Panc1 (cell line): ENCODE measurements around the gene NTSR2. TPM values are rescaled to one million over a fixed set of nuclear protein-coding genes. Genes with fewer than 3 reads are reported as not detected.

ENCODE experiments used
- ATAC-seq: fragments of 200-7000 bp; cut with Tn5 transposase; 2 replicates; pipeline ENCODE4 v1.9.1; 2020; ENCODE audit warnings: mild to moderate bottlenecking, moderate library complexity
- BruUV-seq: library from RNA; stranded (reverse); fragments of 400-500 nt; replicated peaks from 2 replicates; lab custom pipeline; 2021; lab: Mats Ljungman, UMichigan
- CTCF ChIA-PET: fragments of 300-600 bp; sonication (Branson Sonifier 250); formaldehyde crosslinking; loops from one replicate; lab custom pipeline; 2022; ENCODE audit warnings: antibody characterized with exemption; lab: Charles Lee
- POLR2A ChIA-PET: fragments of 300-600 bp; sonication (Branson Sonifier 250); formaldehyde crosslinking; loops from one replicate; lab custom pipeline; 2022; ENCODE audit warnings: antibody characterized with exemption; lab: Charles Lee
- DNase-seq: peaks from one replicate; pipeline ENCODE4 v3.0.0-alpha.2; 2010; ENCODE audit warnings: low read depth, low spot score
- H3K27ac ChIP-seq: 2 replicates; pipeline ENCODE4 v1.5.1; 2011; ENCODE audit warnings: mild to moderate bottlenecking, low read length, inconsistent platforms
- H3K27me3 ChIP-seq: fragments of 200-500 bp; sonication (Bioruptor generic); 2 replicates; pipeline ENCODE4 v1.6.0; 2014; ENCODE audit warnings: low read length, inconsistent platforms; ENCODE audit not compliant: control insufficient read depth, insufficient read depth
- H3K36me3 ChIP-seq: fragments of 200-500 bp; sonication (Bioruptor generic); 2 replicates; pipeline ENCODE4 v1.5.1; 2014; ENCODE audit warnings: inconsistent platforms, mild to moderate bottlenecking, low read length, moderate library complexity; ENCODE audit not compliant: control insufficient read depth, insufficient read depth
- H3K4me1 ChIP-seq: 2 replicates; pipeline ENCODE4 v1.5.1; 2011; ENCODE audit warnings: inconsistent platforms, mild to moderate bottlenecking, low read length, moderate library complexity; ENCODE audit not compliant: control insufficient read depth, insufficient read depth
- H3K4me3 ChIP-seq, 2 experiments: 2 replicates each; pipeline ENCODE4 v1.5.1; 2011 to 2012; ENCODE audit warnings: low read depth in 2 of 2, low read length in 2 of 2, mild to moderate bottlenecking in 2 of 2, inconsistent platforms in 1 of 2, moderate library complexity in 1 of 2
- H3K9me3 ChIP-seq: fragments of 200-500 bp; sonication (Bioruptor generic); 2 replicates; pipeline ENCODE4 v1.5.1; 2014; ENCODE audit warnings: low read depth, mild to moderate bottlenecking, inconsistent platforms, low read length, moderate library complexity; ENCODE audit not compliant: control insufficient read depth, insufficient read depth
- CTCF ChIP-seq: fragments of 450-650 bp; IDR thresholded peaks from 2 replicates; pipeline ENCODE4 v1.5.1; 2017; ENCODE audit warnings: mild to moderate bottlenecking
- POLR2AphosphoS5 ChIP-seq: IDR thresholded peaks from 2 replicates; pipeline ENCODE4 v1.6.1; 2012; ENCODE audit warnings: mild to moderate bottlenecking, low read depth, low read length, moderate library complexity
- REST ChIP-seq, 2 experiments: IDR thresholded peaks; 2 replicates each; pipeline ENCODE4 v1.6.1; 2011 to 2012; ENCODE audit warnings: low read depth in 2 of 2, control low read depth in 1 of 2, low read length in 1 of 2, mild to moderate bottlenecking in 1 of 2, moderate library complexity in 1 of 2; ENCODE audit not compliant: insufficient read depth in 1 of 2
- SIN3A ChIP-seq: IDR thresholded peaks from 2 replicates; pipeline ENCODE4 v1.6.1; 2012; ENCODE audit warnings: low read depth, mild to moderate bottlenecking, low read length, moderate library complexity, borderline replicate concordance; ENCODE audit not compliant: insufficient read depth
- TCF7L2 ChIP-seq: IDR thresholded peaks from 2 replicates; pipeline ENCODE4 v1.6.1; 2011; ENCODE audit warnings: mild to moderate bottlenecking, low read depth, low read length, inconsistent platforms
- in situ Hi-C: cut with HindIII; loops from 2 replicates; pipeline ENCODE4 v1.10.0; 2016; ENCODE audit warnings: low sequenced_read_pairs, low pct_unique_long_range_greater_than_20kb
- intact Hi-C: fragments of 100-400 bp; cut with micrococcal nuclease; formaldehyde crosslinking; loops from one replicate; pipeline ENCODE4 v1.10.0; 2022; ENCODE audit not compliant: unreplicated experiment
- total RNA-seq: library from RNA; stranded (reverse); gene quantifications from one replicate; pipeline ENCODE4 v1.2.1, GENCODE V29; 2021; ENCODE audit not compliant: unreplicated experiment

The NTSR2 gene
- total RNA-seq, 1 experiment from 2014 or later = 0.15 TPM

- DNase-seq (no peak), ATAC-seq (no peak)
- no peaks in the 10 kb centered on the region for H3K9me3 ChIP-seq
- no TSS peak for BruUV-seq
- intact Hi-C loops (loop anchor here (5.0 kb wide), 1 partner anchor 202 kb away; no protein-coding TSS in a partner anchor), in situ Hi-C loops (no loop called here)
- ChIA-PET CTCF (no interaction called here), POLR2A (no interaction called here)
- TF ChIP-seq POLR2AphosphoS5 (no peak), REST (IDR thresholded peaks at IDR 0.05; ENCODE audit: insufficient read depth in 1 of 2, low read depth in 2 of 2, low read length in 1 of 2) (no peak), TCF7L2 (no peak), CTCF (no peak), SIN3A (no peak)
- H3K4me1 ChIP-seq = no peaks in the 10 kb centered on the region; the same call in 1 of the 2 replicates
- no peaks in the 10 kb centered on the region for H3K36me3 ChIP-seq
- H3K27ac ChIP-seq = no peak overlapping the region
- H3K4me3 ChIP-seq = no peak overlapping the region
- H3K27me3 ChIP-seq = peaks cover 2% of the 10 kb centered on the region
Observed at GRCh38 chr2:11679486-11680181, 9.6 kb upstream of the NTSR2 start.

GRCh38 chr2:11679016-11679415, 9.0 kb upstream of the NTSR2 start:
- no peak overlapping the region for H3K27ac ChIP-seq
- intact Hi-C loops (no loop called here), in situ Hi-C loops (no loop called here)
- CTCF ChIA-PET = no interaction called here
- no peak for DNase-seq
- no peak overlapping the region for H3K4me3 ChIP-seq
- ATAC-seq = no peak
- TF ChIP-seq POLR2AphosphoS5 (no peak), CTCF (no peak), TCF7L2 (no peak), REST (IDR thresholded peaks at IDR 0.05; ENCODE audit: insufficient read depth in 1 of 2, low read depth in 2 of 2, low read length in 1 of 2) (no peak), SIN3A (no peak)
- H3K9me3 ChIP-seq = no peaks in the 10 kb centered on the region
- POLR2A ChIA-PET = no interaction called here
- H3K4me1 ChIP-seq = no peaks in the 10 kb centered on the region; the same call in 1 of the 2 replicates
- H3K27me3 ChIP-seq = peaks cover 4% of the 10 kb centered on the region
- no peaks in the 10 kb centered on the region for H3K36me3 ChIP-seq
- BruUV-seq = no TSS peak
